Islet precursor cell (in vitro differentiated cells): Measurements from ENCODE around the gene UNCX.

ENCODE experiments used
- DNase-seq: peaks from one replicate; pipeline ENCODE4 v3.0.0-alpha.2; 2018

Gene UNCX

GRCh38 chr7:1244700-1245523 is 12.2 kb downstream of the UNCX start:
- no peak for DNase-seq

GRCh38 chr7:1245524-1246050 is 12.9 kb downstream of the UNCX start:
- DNase-seq = no peak

GRCh38 chr7:1246160-1246870 is 13.6 kb downstream of the UNCX start:
- DNase-seq = no peak

GRCh38 chr7:1246871-1247526 is 14.3 kb downstream of the UNCX start:
- no peak for DNase-seq

GRCh38 chr7:1247527-1248041 is 14.9 kb downstream of the UNCX start:
- DNase-seq = no peak

- DNase-seq = no peak
These were observed 15.7 kb downstream of the UNCX start for GRCh38 chr7:1248143-1248915.

GRCh38 chr7:1248916-1249581 is 16.4 kb downstream of the UNCX start:
- DNase-seq = no peak

GRCh38 chr7:1249731-1250130 is 17.1 kb downstream of the UNCX start:
- no peak for DNase-seq

- DNase-seq = no peak
These were observed 18.2 kb downstream of the UNCX start for GRCh38 chr7:1250901-1251300.

- no peak for DNase-seq
These were observed 19.3 kb downstream of the UNCX start for GRCh38 chr7:1251796-1252539.

- DNase-seq = no peak
These were observed 19.9 kb downstream of the UNCX start for GRCh38 chr7:1252540-1253090.

GRCh38 chr7:1253681-1254181 is 21.1 kb downstream of the UNCX start:
- DNase-seq = no peak

- DNase-seq = no peak
These were observed 21.8 kb downstream of the UNCX start for GRCh38 chr7:1254281-1255079.

GRCh38 chr7:1255080-1255816 is 22.6 kb downstream of the UNCX start:
- no peak for DNase-seq

GRCh38 chr7:1255817-1256340 is 23.2 kb downstream of the UNCX start:
- DNase-seq = no peak

GRCh38 chr7:1256621-1257020 is 23.9 kb downstream of the UNCX start:
- no peak for DNase-seq

GRCh38 chr7:1257221-1257620 is 24.5 kb downstream of the UNCX start:
- no peak for DNase-seq

- DNase-seq = no peak
These were observed 25.2 kb downstream of the UNCX start for GRCh38 chr7:1257863-1258262.
